ENCODE data around the gene TMEM14A.
"Not testable (repeated sequence)": the region's sequence is repeated elsewhere in the genome, so short reads cannot be mapped to it uniquely, and the experiment has no call there.

TMEM14A gene

GRCh38 chr6:52664991-52665686, 5.8 kb upstream of the TMEM14A start:
- no peaks in the 10 kb centered on the region for H3K27me3 ChIP-seq
- H3K4me1 ChIP-seq: peaks cover 73% of the 10 kb centered on the region
- H3K36me3 ChIP-seq: peaks cover 21% of the 10 kb centered on the region; the same call in 1 of the 2 replicates
- peak overlapping the region; percentile 91 for H3K4me3 ChIP-seq
- peaks cover 18% of the 10 kb centered on the region for H4K20me1 ChIP-seq
- no peaks in the 10 kb centered on the region for H3K9me3 ChIP-seq
- H3K4me2 ChIP-seq: peak overlapping the region; percentile 91
- H3K9ac ChIP-seq: peak overlapping the region; percentile 94
- no peak for TF ChIP-seq Cebpa-rat (IDR thresholded peaks at IDR 0.05)
- peak overlapping the region; percentile 87 for H3K27ac ChIP-seq

- Histone ChIP-seq H4K20me1 (peaks cover 18% of the 10 kb centered on the region), H3K27ac (peak overlapping the region; percentile 87; the same call in 1 of the 2 replicates), H3K9me3 (no peaks in the 10 kb centered on the region), H3K4me2 (peak overlapping the region; percentile 91), H3K36me3 (peaks cover 21% of the 10 kb centered on the region; the same call in 1 of the 2 replicates), H3K4me3 (peak overlapping the region; percentile 91), H3K9ac (peak overlapping the region; percentile 94), H3K27me3 (no peaks in the 10 kb centered on the region), H3K4me1 (peaks cover 71% of the 10 kb centered on the region)
- no peak for TF ChIP-seq Cebpa-rat (IDR thresholded peaks at IDR 0.05)
Observed at GRCh38 chr6:52666071-52666470, 4.8 kb upstream of the TMEM14A start.

GRCh38 chr6:52666523-52666922, 4.4 kb upstream of the TMEM14A start:
- Histone ChIP-seq H3K36me3 (peaks cover 21% of the 10 kb centered on the region; the same call in 1 of the 2 replicates), H3K9me3 (no peaks in the 10 kb centered on the region), H3K4me1 (peaks cover 71% of the 10 kb centered on the region), H3K4me3 (peak overlapping the region; percentile 91), H3K4me2 (peak overlapping the region; percentile 91), H3K9ac (peak overlapping the region; percentile 94), H3K27ac (peak overlapping the region; percentile 87; the same call in 1 of the 2 replicates), H3K27me3 (no peaks in the 10 kb centered on the region), H4K20me1 (peaks cover 18% of the 10 kb centered on the region)
- no peak for TF ChIP-seq Cebpa-rat (IDR thresholded peaks at IDR 0.05)

GRCh38 chr6:52667572-52667971, 3.3 kb upstream of the TMEM14A start:
- H3K27ac ChIP-seq: no peak overlapping the region
- TF ChIP-seq Cebpa-rat (IDR thresholded peaks at IDR 0.05): no peak
- H3K4me1 ChIP-seq: peaks cover 77% of the 10 kb centered on the region
- H3K27me3 ChIP-seq: no peaks in the 10 kb centered on the region
- H3K36me3 ChIP-seq: peaks cover 21% of the 10 kb centered on the region; the same call in 1 of the 2 replicates
- H3K4me3 ChIP-seq: peak overlapping the region; percentile 91
- H3K9me3 ChIP-seq: no peaks in the 10 kb centered on the region
- H4K20me1 ChIP-seq: peaks cover 18% of the 10 kb centered on the region
- H3K9ac ChIP-seq: no peak overlapping the region; the same call in 1 of the 2 replicates
- peak overlapping the region; percentile 91 for H3K4me2 ChIP-seq

DNA sequence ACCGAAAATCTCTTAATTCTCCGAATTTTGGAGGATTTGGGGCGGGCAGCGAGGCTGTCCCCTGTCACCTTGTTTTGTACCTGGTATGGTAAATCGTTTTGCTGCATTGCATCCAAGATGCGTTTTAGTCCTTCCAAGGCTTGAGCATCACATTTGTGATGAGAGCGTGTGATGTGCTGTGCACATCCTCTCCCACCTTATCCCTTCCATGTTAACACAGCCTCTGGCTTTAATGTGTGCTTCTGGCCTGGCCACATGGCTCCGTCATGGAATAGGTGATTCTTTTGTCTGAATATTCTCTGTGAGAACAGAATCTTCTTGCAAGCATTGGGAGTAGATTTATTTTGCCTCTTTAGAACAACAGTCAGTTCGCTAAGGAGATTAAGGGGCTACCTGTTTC, 763 bp downstream of the TMEM14A start:
- Histone ChIP-seq H3K27ac (no peak overlapping the region), H4K20me1 (peaks cover 4% of the 10 kb centered on the region; the same call in 1 of the 2 replicates), H3K36me3 (peaks cover 25% of the 10 kb centered on the region), H3K4me2 (peak overlapping the region; percentile 93), H3K4me3 (peak overlapping the region; percentile 73), H3K9me3 (no peaks in the 10 kb centered on the region), H3K4me1 (peaks cover 50% of the 10 kb centered on the region), H3K27me3 (no peaks in the 10 kb centered on the region), H3K9ac (peak overlapping the region; percentile 74; the same call in 1 of the 2 replicates)
- no peak for TF ChIP-seq Cebpa-rat (IDR thresholded peaks at IDR 0.05)

DNA sequence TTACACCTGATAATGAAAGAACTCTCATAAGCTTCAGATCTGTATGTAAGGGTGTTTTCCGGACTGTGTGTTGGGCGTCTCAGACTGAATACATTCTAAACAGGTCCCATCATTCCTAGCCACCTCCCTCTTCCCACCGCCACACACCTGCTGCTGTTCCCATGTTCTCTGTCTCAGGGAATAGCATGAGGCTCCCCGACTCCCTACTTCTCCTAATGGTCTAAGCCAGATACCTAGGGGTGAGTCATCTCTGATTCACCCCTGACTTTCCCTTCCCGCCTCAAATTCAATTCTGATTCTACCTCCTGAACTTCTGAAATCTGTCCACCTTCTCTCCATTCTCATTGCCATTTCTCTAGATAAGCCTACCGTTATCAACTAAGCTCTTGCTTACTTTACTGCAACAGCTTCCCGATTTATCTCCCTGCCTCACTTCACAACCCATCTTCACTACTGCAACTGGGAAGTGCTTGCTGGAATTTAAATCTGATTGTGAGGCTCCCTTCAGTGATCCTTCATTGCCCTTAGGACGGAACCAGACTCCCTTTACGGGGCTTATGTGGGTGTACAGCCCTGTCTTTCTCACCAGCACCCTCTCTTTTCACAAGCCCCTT, 1.6 kb downstream of the TMEM14A start:
- Histone ChIP-seq H3K4me2 (peak overlapping the region; percentile 93), H3K4me3 (no peak overlapping the region), H3K27ac (no peak overlapping the region), H3K4me1 (peaks cover 42% of the 10 kb centered on the region), H3K9ac (no peak overlapping the region), H3K36me3 (peaks cover 27% of the 10 kb centered on the region), H3K27me3 (no peaks in the 10 kb centered on the region), H3K9me3 (no peaks in the 10 kb centered on the region), H4K20me1 (no peaks in the 10 kb centered on the region)
- no peak for TF ChIP-seq Cebpa-rat (IDR thresholded peaks at IDR 0.05)

- no peak for TF ChIP-seq Cebpa-rat (IDR thresholded peaks at IDR 0.05)
- H3K4me2 ChIP-seq: no peak overlapping the region
Observed at GRCh38 chr6:52674666-52675065, 3.8 kb downstream of the TMEM14A start.

GRCh38 chr6:52675372-52675771, 4.5 kb downstream of the TMEM14A start:
- no peak for TF ChIP-seq Cebpa-rat (IDR thresholded peaks at IDR 0.05)
- H3K27ac ChIP-seq: no peak overlapping the region
- peaks cover 36% of the 10 kb centered on the region for H3K36me3 ChIP-seq
- no peaks in the 10 kb centered on the region for H3K9me3 ChIP-seq
- H3K9ac ChIP-seq: no peak overlapping the region
- H3K4me3 ChIP-seq: no peak overlapping the region
- peaks cover 19% of the 10 kb centered on the region for H3K4me1 ChIP-seq
- no peak overlapping the region for H3K4me2 ChIP-seq
- H4K20me1 ChIP-seq: no peaks in the 10 kb centered on the region
- H3K27me3 ChIP-seq: no peaks in the 10 kb centered on the region

More at GRCh38 chr6:52674666-52675065, 3.8 kb downstream of the TMEM14A start:
- Histone ChIP-seq H3K9me3 (no peaks in the 10 kb centered on the region), H3K27ac (no peak overlapping the region), H3K9ac (no peak overlapping the region), H3K27me3 (no peaks in the 10 kb centered on the region), H3K4me3 (no peak overlapping the region), H3K4me1 (peaks cover 23% of the 10 kb centered on the region), H3K36me3 (peaks cover 32% of the 10 kb centered on the region), H4K20me1 (no peaks in the 10 kb centered on the region)

DNA sequence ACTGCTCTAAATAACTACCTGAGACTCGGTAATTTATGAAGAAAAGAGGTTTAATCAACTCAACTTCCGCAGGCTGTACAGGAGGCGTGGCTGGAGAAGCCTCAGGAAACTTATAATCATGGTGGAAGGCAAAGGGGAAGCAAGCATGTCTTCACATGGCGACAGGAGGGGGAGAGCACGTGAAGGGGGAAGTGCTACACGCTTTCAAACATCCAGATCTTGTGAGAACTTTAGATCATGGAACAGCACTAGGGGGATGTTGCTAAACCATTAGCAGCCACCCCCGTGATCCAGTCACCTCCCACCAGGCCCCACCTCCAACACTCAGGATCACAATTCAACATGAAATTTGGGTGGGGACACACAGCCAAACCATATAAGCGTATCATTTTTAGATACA, 5.7 kb downstream of the TMEM14A start:
- H4K20me1 ChIP-seq, H3K9ac ChIP-seq, H3K27me3 ChIP-seq, H3K4me2 ChIP-seq, H3K9me3 ChIP-seq, H3K4me3 ChIP-seq, H3K27ac ChIP-seq, H3K4me1 ChIP-seq: not testable (repeated sequence)
- peaks cover 44% of the 10 kb centered on the region for H3K36me3 ChIP-seq

DNA sequence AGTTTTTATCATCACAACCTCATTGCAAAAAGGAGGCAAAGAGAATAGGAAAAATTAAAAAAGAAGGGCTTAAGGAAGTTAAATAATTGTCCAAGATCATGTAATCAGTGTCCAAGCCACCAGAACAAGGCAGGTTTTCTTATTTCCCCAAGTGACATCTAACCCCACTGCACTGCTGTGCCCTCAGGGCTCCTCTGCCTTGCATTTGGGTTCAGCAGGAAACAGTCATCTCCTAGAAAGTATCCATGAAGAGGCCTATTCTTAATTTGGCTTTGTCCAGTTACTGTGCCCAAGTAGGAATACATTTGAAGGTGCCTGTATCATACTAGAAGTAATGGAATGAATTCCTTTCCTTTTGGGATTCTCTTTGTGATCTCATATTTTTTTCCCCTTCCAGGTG, 10.5 kb downstream of the TMEM14A start:
- H3K4me3 ChIP-seq: no peak overlapping the region
- no peaks in the 10 kb centered on the region for H3K27me3 ChIP-seq
- H4K20me1 ChIP-seq: no peaks in the 10 kb centered on the region
- H3K4me2 ChIP-seq: no peak overlapping the region
- H3K27ac ChIP-seq: no peak overlapping the region
- no peak overlapping the region for H3K9ac ChIP-seq
- peaks cover 7% of the 10 kb centered on the region; the same call in 1 of the 2 replicates for H3K4me1 ChIP-seq
- TF ChIP-seq Cebpa-rat (IDR thresholded peaks at IDR 0.05): no peak
- no peaks in the 10 kb centered on the region for H3K9me3 ChIP-seq
- H3K36me3 ChIP-seq: peaks cover 56% of the 10 kb centered on the region

Data from BLaER1 (cell line).